ENCODE results near the gene WEE1.
A peak's percentile ranks its signal among the peaks of the same experiment; 100 is the strongest.

Gene WEE1

DNA sequence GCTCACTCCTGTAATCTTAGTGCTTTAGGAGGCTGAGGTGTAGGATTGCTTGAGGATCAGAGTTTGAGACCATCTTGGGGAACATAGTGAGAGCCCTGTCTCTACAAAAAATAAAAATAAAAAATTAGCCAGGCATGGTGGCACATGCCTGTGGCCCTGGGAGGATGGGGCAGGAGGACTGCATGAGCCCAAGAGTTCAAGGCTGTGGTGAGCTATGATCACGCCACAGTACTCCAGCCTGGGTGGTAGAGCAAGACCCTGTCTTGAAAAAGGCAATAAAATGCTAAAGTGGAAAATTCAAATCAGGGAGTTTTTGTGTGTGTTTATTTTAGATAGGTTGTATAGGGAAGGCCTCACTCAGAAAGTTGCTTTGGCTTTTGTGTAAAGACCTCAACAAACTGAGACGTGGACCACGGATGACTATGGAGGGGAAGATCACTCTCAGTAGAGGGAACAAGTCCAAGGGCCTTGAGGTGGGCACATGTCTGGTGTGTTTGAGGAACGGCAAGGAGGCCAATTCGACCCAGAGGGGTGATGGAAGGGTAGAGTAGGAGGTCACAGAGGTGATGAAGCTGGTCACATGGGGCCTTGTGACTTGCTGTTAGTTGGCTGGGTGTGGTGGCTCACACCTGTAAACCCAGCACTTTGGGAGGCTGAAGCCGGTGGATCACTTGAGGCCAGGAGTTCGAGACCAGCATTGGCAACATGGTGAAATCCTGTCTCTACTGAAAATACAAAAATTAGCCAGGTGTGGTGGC is 35.7 kb downstream of the WEE1 start:
- CTCF ChIA-PET, result interaction anchor here (0.8 kb wide), 1 partner anchor 44 kb away, joined by 4 read pairs; no protein-coding TSS in a partner anchor
- POLR2A ChIA-PET, result interaction anchor here (1.0 kb wide), 1 partner anchor 17 kb away, joined by 3 read pairs; no protein-coding TSS in a partner anchor
- H3K27ac ChIP-seq (ENCODE audit: extremely low read depth, low read depth, low read length), result no peak overlapping the region

DNA sequence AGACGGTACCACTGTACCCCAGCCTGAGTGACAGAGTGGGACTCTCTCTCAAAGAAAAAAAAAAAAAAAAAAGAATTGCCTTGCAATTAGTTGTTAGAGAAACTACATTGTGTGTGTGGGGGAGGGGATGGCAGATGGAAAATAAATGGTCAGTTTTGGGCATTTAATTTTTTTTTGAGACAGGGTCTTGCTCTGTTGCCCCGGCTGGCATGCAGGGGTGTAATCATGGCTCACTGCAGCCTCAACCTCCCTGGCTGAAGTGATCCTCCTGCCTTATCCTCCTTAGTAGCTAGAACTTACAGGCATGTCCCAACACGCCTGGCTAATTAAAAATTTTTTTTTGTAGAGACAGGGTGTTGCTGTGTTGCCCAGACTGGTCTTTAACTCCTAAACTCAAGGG is 36.4 kb downstream of the WEE1 start:
- Histone ChIP-seq H3K36me3 (ENCODE audit: control insufficient read depth in 2 of 2, insufficient read depth in 1 of 2, low read length in 2 of 2) (no peaks in the 10 kb centered on the region), H3K9me3 (ENCODE audit: control insufficient read depth, insufficient read depth, low read depth, low read length) (no peaks in the 10 kb centered on the region), H3K27ac (ENCODE audit: extremely low read depth, low read depth, low read length) (no peak overlapping the region), H3K4me1 (ENCODE audit: control insufficient read depth, insufficient read depth, low read length) (no peaks in the 10 kb centered on the region), H3K4me3 (ENCODE audit: low read depth, low read length) (no peak overlapping the region)
- CTCF ChIA-PET, result no interaction called here
- POLR2A ChIA-PET, result interaction anchor here (1.0 kb wide), 1 partner anchor 149 kb away, joined by 3 read pairs; the partner anchor contains the start of gene ZNF143
- TF ChIP-seq OSR2 (tag by site-specific recombination; IDR thresholded peaks at IDR 0.05) (no peak), ZNF600 (tag by site-specific recombination; IDR thresholded peaks at IDR 0.05) (no peak), SETDB1 (IDR thresholded peaks at IDR 0.05; ENCODE audit: insufficient read length, low read length) (peak; percentile 41), ZNF121 (tag by site-specific recombination; IDR thresholded peaks at IDR 0.05) (peak; percentile 64)
- TF ChIP-seq, protein P1, sequence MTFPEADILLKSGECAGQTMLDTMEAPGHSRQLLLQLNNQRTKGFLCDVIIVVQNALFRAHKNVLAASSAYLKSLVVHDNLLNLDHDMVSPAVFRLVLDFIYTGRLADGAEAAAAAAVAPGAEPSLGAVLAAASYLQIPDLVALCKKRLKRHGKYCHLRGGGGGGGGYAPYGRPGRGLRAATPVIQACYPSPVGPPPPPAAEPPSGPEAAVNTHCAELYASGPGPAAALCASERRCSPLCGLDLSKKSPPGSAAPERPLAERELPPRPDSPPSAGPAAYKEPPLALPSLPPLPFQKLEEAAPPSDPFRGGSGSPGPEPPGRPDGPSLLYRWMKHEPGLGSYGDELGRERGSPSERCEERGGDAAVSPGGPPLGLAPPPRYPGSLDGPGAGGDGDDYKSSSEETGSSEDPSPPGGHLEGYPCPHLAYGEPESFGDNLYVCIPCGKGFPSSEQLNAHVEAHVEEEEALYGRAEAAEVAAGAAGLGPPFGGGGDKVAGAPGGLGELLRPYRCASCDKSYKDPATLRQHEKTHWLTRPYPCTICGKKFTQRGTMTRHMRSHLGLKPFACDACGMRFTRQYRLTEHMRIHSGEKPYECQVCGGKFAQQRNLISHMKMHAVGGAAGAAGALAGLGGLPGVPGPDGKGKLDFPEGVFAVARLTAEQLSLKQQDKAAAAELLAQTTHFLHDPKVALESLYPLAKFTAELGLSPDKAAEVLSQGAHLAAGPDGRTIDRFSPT (tag by site-specific recombination; IDR thresholded peaks at IDR 0.05), result 0 out of 2 replicates have a peak, but pooled peaks have one; percentile 32

More for the DNA sequence above, 35.7 kb downstream of the WEE1 start:
- Histone ChIP-seq H3K4me3 (ENCODE audit: low read depth, low read length) (no peak overlapping the region), H3K9me3 (ENCODE audit: control insufficient read depth, insufficient read depth, low read depth, low read length) (no peaks in the 10 kb centered on the region), H3K36me3 (ENCODE audit: control insufficient read depth in 2 of 2, insufficient read depth in 1 of 2, low read length in 2 of 2) (no peaks in the 10 kb centered on the region), H3K4me1 (ENCODE audit: control insufficient read depth, insufficient read depth, low read length) (no peaks in the 10 kb centered on the region)
- TF ChIP-seq, protein P2, sequence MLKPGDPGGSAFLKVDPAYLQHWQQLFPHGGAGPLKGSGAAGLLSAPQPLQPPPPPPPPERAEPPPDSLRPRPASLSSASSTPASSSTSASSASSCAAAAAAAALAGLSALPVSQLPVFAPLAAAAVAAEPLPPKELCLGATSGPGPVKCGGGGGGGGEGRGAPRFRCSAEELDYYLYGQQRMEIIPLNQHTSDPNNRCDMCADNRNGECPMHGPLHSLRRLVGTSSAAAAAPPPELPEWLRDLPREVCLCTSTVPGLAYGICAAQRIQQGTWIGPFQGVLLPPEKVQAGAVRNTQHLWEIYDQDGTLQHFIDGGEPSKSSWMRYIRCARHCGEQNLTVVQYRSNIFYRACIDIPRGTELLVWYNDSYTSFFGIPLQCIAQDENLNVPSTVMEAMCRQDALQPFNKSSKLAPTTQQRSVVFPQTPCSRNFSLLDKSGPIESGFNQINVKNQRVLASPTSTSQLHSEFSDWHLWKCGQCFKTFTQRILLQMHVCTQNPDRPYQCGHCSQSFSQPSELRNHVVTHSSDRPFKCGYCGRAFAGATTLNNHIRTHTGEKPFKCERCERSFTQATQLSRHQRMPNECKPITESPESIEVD (tag by site-specific recombination; IDR thresholded peaks at IDR 0.05), result no peak
- TF ChIP-seq ZNF175 (tag by site-specific recombination; IDR thresholded peaks at IDR 0.05), result no peak
- TF ChIP-seq, protein P3, sequence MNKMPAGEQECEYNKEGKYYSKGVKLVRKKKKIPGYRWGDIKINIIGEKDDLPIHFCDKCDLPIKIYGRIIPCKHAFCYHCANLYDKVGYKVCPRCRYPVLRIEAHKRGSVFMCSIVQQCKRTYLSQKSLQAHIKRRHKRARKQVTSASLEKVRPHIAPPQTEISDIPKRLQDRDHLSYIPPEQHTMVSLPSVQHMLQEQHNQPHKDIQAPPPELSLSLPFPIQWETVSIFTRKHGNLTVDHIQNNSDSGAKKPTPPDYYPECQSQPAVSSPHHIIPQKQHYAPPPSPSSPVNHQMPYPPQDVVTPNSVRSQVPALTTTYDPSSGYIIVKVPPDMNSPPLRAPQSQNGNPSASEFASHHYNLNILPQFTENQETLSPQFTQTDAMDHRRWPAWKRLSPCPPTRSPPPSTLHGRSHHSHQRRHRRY (tag by site-specific recombination; IDR thresholded peaks at IDR 0.05), result no peak

DNA sequence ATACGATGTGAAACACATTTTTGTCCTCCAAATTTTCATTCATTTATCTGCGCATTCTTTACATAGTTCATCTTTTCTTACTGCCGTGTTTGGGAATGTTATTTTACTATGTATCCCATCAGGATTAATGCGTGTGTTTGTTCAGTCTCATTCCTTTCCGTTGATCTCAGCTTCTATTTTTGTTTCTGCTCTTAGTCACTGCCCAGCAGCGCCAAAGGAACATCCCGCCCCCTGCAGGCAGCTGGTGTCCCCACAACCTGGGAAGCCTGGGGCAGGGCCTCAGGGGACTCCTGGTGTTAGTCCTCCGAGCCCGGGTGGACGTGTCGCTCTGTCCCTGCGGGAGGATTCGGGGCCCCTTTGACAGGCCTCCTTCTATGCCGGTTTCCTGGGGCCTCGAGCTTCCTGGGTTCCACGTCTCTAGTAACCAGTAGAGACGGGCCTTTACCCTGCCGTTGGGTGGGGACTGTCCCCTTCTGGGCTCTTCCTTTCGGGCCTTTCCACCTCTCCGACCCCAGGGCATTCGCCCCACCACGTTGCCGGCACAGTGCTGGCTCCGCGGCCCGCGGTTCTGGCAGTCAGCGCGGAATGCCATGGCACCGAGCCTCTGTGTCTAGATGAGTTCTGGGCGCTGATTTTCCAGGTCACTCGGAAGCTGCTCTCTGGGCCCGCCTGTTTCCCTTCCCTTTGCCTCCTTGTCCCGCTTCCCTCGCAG is 39.8 kb downstream of the WEE1 start:
- Histone ChIP-seq H3K27ac (ENCODE audit: extremely low read depth, low read depth, low read length) (peak overlapping the region; percentile 61), H3K4me3 (ENCODE audit: low read depth, low read length) (peak overlapping the region; percentile 37), H3K4me1 (ENCODE audit: control insufficient read depth, insufficient read depth, low read length) (no peaks in the 10 kb centered on the region), H3K36me3 (ENCODE audit: control insufficient read depth in 2 of 2, insufficient read depth in 1 of 2, low read length in 2 of 2) (no peaks in the 10 kb centered on the region), H3K9me3 (ENCODE audit: control insufficient read depth, insufficient read depth, low read depth, low read length) (no peaks in the 10 kb centered on the region)
- ChIA-PET CTCF (interaction anchor here (0.6 to 3.0 kb wide), 25 partner anchors 10 to 1305 kb away, joined by 3 to 18 read pairs (median 4); no protein-coding TSS in a partner anchor), POLR2A (interaction anchor here (0.5 to 2.2 kb wide), 12 partner anchors 12 to 1160 kb away, joined by 3 to 17 read pairs (median 3); partner anchors contain the start of genes ADM, CTR9, IPO7 and SWAP70)
- TF ChIP-seq, protein P4, sequence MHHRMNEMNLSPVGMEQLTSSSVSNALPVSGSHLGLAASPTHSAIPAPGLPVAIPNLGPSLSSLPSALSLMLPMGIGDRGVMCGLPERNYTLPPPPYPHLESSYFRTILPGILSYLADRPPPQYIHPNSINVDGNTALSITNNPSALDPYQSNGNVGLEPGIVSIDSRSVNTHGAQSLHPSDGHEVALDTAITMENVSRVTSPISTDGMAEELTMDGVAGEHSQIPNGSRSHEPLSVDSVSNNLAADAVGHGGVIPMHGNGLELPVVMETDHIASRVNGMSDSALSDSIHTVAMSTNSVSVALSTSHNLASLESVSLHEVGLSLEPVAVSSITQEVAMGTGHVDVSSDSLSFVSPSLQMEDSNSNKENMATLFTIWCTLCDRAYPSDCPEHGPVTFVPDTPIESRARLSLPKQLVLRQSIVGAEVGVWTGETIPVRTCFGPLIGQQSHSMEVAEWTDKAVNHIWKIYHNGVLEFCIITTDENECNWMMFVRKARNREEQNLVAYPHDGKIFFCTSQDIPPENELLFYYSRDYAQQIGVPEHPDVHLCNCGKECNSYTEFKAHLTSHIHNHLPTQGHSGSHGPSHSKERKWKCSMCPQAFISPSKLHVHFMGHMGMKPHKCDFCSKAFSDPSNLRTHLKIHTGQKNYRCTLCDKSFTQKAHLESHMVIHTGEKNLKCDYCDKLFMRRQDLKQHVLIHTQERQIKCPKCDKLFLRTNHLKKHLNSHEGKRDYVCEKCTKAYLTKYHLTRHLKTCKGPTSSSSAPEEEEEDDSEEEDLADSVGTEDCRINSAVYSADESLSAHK (tag by site-specific recombination; IDR thresholded peaks at IDR 0.05), result 0 out of 2 replicates have a peak, but pooled peaks have one; percentile 16
- TF ChIP-seq, protein P5, sequence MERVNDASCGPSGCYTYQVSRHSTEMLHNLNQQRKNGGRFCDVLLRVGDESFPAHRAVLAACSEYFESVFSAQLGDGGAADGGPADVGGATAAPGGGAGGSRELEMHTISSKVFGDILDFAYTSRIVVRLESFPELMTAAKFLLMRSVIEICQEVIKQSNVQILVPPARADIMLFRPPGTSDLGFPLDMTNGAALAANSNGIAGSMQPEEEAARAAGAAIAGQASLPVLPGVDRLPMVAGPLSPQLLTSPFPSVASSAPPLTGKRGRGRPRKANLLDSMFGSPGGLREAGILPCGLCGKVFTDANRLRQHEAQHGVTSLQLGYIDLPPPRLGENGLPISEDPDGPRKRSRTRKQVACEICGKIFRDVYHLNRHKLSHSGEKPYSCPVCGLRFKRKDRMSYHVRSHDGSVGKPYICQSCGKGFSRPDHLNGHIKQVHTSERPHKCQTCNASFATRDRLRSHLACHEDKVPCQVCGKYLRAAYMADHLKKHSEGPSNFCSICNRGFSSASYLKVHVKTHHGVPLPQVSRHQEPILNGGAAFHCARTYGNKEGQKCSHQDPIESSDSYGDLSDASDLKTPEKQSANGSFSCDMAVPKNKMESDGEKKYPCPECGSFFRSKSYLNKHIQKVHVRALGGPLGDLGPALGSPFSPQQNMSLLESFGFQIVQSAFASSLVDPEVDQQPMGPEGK (tag by site-specific recombination; IDR thresholded peaks at IDR 0.05), result peak; percentile 39; the same call in 1 of the 2 replicates
- TF ChIP-seq ZNF629 (tag by site-specific recombination; IDR thresholded peaks at IDR 0.05), result peak; percentile 86
- no peak for TF ChIP-seq ZNF302 (tag by site-specific recombination; IDR thresholded peaks at IDR 0.05; ENCODE audit: low read depth)
- TF ChIP-seq, protein P2 (tag by site-specific recombination; IDR thresholded peaks at IDR 0.05), result peak; percentile 90
- peak; percentile 85 for TF ChIP-seq ZIC2 (tag by site-specific recombination; IDR thresholded peaks at IDR 0.05)
- peak; percentile 65 for TF ChIP-seq ZNF335 (tag by site-specific recombination; conservative IDR thresholded peaks at IDR 0.05)
- peak; percentile 59 for TF ChIP-seq WT1 (tag by site-specific recombination; IDR thresholded peaks at IDR 0.05)
- TF ChIP-seq ZSCAN30 (tag by site-specific recombination; IDR thresholded peaks at IDR 0.05), result peak; percentile 81

All from HEK293 (cell line).